ENCODE results near the gene CCDC57. TPM values are rescaled to one million over a fixed set of nuclear protein-coding genes. Genes with fewer than 3 reads are reported as not detected.

Gene CCDC57
- total and polyA plus RNA-seq, 2 of the 4 experiments (the other 2 are of a cell fraction): 7.3 to 31.3 TPM

DNA sequence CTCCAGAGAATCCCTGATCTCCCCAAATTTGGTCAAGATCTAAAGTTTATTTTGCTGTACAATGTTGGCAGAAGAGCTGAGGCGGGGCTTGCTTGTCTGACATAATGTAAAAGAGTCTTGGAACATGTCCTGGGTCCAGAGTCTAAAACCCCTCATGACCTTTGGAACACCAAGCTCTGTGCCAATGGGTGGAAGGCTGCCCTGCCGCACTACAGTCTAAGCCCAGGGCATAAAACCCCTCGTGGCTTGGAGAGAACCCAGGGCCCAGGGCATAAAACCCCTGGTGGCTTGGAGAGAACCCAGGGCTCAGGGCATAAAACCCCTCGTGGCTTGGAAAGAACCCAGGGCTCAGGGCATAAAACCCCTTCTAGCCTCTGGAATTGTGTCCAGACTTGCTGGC, 36.7 kb downstream of the CCDC57 start:
- TF ChIP-seq, protein P1, sequence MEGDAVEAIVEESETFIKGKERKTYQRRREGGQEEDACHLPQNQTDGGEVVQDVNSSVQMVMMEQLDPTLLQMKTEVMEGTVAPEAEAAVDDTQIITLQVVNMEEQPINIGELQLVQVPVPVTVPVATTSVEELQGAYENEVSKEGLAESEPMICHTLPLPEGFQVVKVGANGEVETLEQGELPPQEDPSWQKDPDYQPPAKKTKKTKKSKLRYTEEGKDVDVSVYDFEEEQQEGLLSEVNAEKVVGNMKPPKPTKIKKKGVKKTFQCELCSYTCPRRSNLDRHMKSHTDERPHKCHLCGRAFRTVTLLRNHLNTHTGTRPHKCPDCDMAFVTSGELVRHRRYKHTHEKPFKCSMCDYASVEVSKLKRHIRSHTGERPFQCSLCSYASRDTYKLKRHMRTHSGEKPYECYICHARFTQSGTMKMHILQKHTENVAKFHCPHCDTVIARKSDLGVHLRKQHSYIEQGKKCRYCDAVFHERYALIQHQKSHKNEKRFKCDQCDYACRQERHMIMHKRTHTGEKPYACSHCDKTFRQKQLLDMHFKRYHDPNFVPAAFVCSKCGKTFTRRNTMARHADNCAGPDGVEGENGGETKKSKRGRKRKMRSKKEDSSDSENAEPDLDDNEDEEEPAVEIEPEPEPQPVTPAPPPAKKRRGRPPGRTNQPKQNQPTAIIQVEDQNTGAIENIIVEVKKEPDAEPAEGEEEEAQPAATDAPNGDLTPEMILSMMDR (conservative IDR thresholded peaks at IDR 0.05; ENCODE audit: low read depth, low read length): no peak
- TF ChIP-seq NFE2L2 (IDR thresholded peaks at IDR 0.05; ENCODE audit: low read depth, low read length) (no peak), ELK1 (IDR thresholded peaks at IDR 0.05; ENCODE audit: borderline replicate concordance, low read depth, low read length) (no peak), MXI1 (IDR thresholded peaks at IDR 0.05; ENCODE audit: borderline replicate concordance, low read depth, low read length) (no peak), CHD1 (IDR thresholded peaks at IDR 0.05; ENCODE audit: low read depth, low read length) (no peak), FOS (IDR thresholded peaks at IDR 0.05; ENCODE audit: low read depth, low read length) (no peak), SMC3 (IDR thresholded peaks at IDR 0.05; ENCODE audit: low read depth, low read length) (no peak), MAFK (IDR thresholded peaks at IDR 0.05; ENCODE audit: low read depth, low read length) (no peak), RCOR1 (IDR thresholded peaks at IDR 0.05; ENCODE audit: insufficient replicate concordance, low read length) (no peak), CEBPB (IDR thresholded peaks at IDR 0.05; ENCODE audit: low read depth, low read length) (no peak)
- Histone ChIP-seq H2BK5ac (ENCODE audit: low read depth, low read length, poor library complexity, severe bottlenecking) (no peak overlapping the region), H4K5ac (ENCODE audit: low read depth, low read length) (no peak overlapping the region), H2AK5ac (ENCODE audit: low read depth, low read length) (no peak overlapping the region), H2BK15ac (ENCODE audit: low read depth, low read length) (no peak overlapping the region), H3K36me3 (ENCODE audit: control insufficient read depth, insufficient read depth, low read length) (peaks cover 37% of the 10 kb centered on the region), H3K4me3 (ENCODE audit: insufficient read depth, low read depth, low read length) (no peak overlapping the region), H3K27me3 (ENCODE audit: control insufficient read depth, insufficient read depth, low read length) (no peaks in the 10 kb centered on the region), H3K4me1 (ENCODE audit: control insufficient read depth, insufficient read depth, low read length) (no peaks in the 10 kb centered on the region), H3K9ac (ENCODE audit: low read depth, low read length) (no peak overlapping the region), H3K9me1 (ENCODE audit: insufficient read depth, low read length) (no peaks in the 10 kb centered on the region), H2AK9ac (replicated peaks; ENCODE audit: low read depth, low read length, poor library complexity) (no peak overlapping the region), H3K9me3 (ENCODE audit: control insufficient read depth, insufficient read depth, low read length) (no peaks in the 10 kb centered on the region), H3K18ac (ENCODE audit: low read depth, low read length) (no peak overlapping the region), H3K27ac (ENCODE audit: insufficient read depth, low read length) (no peak overlapping the region), H3K23ac (ENCODE audit: low read depth, low read length) (no peak overlapping the region), H4K20me1 (ENCODE audit: insufficient read depth, low read length) (no peaks in the 10 kb centered on the region), H2BK20ac (ENCODE audit: low read depth, low read length) (no peak overlapping the region), H3K56ac (ENCODE audit: extremely low read depth, insufficient read depth, low read length) (no peak overlapping the region), H2AFZ (replicated peaks; ENCODE audit: low read length, poor library complexity) (no peak overlapping the region), H3K4ac (ENCODE audit: low read depth, low read length) (no peak overlapping the region), H3K14ac (replicated peaks; ENCODE audit: low read depth, low read length) (no peak overlapping the region), H3K79me1 (ENCODE audit: low read depth in 1 of 2, low read length in 2 of 2) (no peaks in the 10 kb centered on the region), H2BK120ac (ENCODE audit: low read depth, low read length) (no peak overlapping the region), H4K8ac (ENCODE audit: low read depth in 2 of 2, low read length in 2 of 2) (no peak overlapping the region), H4K91ac (ENCODE audit: insufficient read depth, low read depth, low read length) (no peak overlapping the region), H3K4me2 (ENCODE audit: low read depth, low read length) (no peak overlapping the region)
- ChIA-PET CTCF (no interaction called here), POLR2A (ENCODE audit: unreplicated experiment) (no interaction called here)
- no TSS peak for BruUV-seq (replicated peaks)
- WGBS, 2 experiments (ENCODE audit: extremely low coverage in 2 of 2, insufficient read length in 1 of 2): 75% methylated on average over 2 of the region's 4 CpGs; no CpG with 5 or more reads in 1 of the 2 experiments
- intact Hi-C loops (cut with micrococcal nuclease) (no loop called here), dilution Hi-C loops (cut with HindIII; ENCODE audit: low sequenced_read_pairs, unreplicated experiment) (no loop called here), in situ Hi-C loops (cut with MboI; ENCODE audit: low sequenced_read_pairs) (no loop called here)
- ATAC-seq (ENCODE audit: low read depth): no peak
- DNase-seq: no peak

Measured in IMR-90 (cell line).